HG03103 (cell line): ENCODE data around the gene SYNJ1.

Source experiments
- ATAC-seq: cut with Tn5 transposase; IDR thresholded peaks from one replicate; pipeline ENCODE4 v1.9.1; 2021; ENCODE audit warnings: low read depth; ENCODE audit not compliant: unreplicated experiment

The SYNJ1 gene

GRCh38 chr21:32587651-32588050 is 140.2 kb downstream of the SYNJ1 start:
- ATAC-seq: no peak

- ATAC-seq: no peak
Observed at GRCh38 chr21:32587120-32587519, 140.7 kb downstream of the SYNJ1 start.

GRCh38 chr21:32585970-32586369 is 141.8 kb downstream of the SYNJ1 start:
- ATAC-seq: no peak

- ATAC-seq: no peak
Observed at GRCh38 chr21:32585042-32585710, 142.6 kb downstream of the SYNJ1 start, which contains the start of gene TCP10L. Gene TCP10L, minus strand, starts transcription at chr21:32585523. Its CDS starts 1,219 bp downstream, at chr21:32584304.

GRCh38 chr21:32584472-32584871 is 143.3 kb downstream of the SYNJ1 start:
- no peak for ATAC-seq

- ATAC-seq: no peak
Observed at GRCh38 chr21:32581732-32582131, 146.1 kb downstream of the SYNJ1 start.

- ATAC-seq: no peak
Observed at GRCh38 chr21:32580949-32581348, 146.9 kb downstream of the SYNJ1 start.
